ENCODE results near the gene KRTAP29-1.

DNA sequence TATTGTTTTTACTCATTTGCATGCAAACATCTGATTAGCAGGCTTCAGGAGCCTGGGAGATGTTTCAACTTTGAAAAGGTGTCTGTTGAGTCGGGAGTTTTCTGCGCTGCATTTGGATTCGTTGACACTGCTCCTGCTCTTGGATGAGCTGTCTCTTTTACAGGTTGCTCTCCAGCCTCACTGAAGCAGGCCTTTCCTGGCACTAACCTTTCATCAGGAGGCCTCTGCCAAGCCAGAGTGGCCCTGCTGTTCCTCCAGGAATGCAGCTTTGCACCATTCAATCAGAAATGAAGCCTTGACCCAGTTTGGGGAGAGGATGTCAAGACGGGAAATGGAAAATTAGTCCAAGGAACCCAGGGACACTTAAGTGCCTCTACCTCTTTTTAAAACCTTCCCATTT lies 330 bp upstream of the KRTAP29-1 start:
- TF ChIP-seq, protein P1, sequence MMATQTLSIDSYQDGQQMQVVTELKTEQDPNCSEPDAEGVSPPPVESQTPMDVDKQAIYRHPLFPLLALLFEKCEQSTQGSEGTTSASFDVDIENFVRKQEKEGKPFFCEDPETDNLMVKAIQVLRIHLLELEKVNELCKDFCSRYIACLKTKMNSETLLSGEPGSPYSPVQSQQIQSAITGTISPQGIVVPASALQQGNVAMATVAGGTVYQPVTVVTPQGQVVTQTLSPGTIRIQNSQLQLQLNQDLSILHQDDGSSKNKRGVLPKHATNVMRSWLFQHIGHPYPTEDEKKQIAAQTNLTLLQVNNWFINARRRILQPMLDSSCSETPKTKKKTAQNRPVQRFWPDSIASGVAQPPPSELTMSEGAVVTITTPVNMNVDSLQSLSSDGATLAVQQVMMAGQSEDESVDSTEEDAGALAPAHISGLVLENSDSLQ (IDR thresholded peaks at IDR 0.05), result no peak
- no peak for TF ChIP-seq SUZ12 (IDR thresholded peaks at IDR 0.05)
- TF ChIP-seq ELF4 (IDR thresholded peaks at IDR 0.05), result no peak
- TF ChIP-seq BHLHE40 (IDR thresholded peaks at IDR 0.05; ENCODE audit: borderline replicate concordance), result no peak
- TF ChIP-seq FOXA1 (IDR thresholded peaks at IDR 0.05), result no peak

Measured in HEK293T (cell line).